UCSD-AML1 (cell line): Measurements from ENCODE around the gene TRIM43B.
"Not testable (repeated sequence)": the region's sequence is repeated elsewhere in the genome, so short reads cannot be mapped to it uniquely, and the experiment has no call there.

Experiments
- DNase-seq: peaks from one replicate; lab custom pipeline; 2025; ENCODE audit not compliant: unreplicated experiment; lab: John Stamatoyannopoulos, UW

The TRIM43B gene

DNA sequence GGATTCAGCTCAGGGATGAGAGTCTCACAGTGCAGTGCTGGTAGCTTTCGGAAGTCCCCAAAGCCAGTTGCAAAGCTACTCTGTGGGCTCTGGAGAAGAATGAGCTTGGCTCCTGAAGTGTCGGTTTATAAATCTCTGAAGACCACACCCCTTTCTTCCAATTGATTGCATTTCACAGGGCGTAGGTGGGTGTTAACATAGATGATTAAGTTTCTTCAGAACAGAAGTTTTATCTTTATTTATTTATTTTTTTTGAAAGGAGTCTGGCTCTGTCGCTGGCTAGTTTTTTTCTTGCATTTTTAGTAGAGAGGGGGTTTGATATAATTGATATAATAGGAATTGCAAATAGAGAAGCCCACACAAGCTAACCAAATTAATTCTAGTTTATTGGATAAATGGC lies at the start of gene TRIM43B:
Gene TRIM43B, minus strand, starts transcription at position 101 of the 400 bp plus-strand sequence. CDS start 2,040 bp downstream, outside the sequence.
- DNase-seq = not testable (repeated sequence)

DNA sequence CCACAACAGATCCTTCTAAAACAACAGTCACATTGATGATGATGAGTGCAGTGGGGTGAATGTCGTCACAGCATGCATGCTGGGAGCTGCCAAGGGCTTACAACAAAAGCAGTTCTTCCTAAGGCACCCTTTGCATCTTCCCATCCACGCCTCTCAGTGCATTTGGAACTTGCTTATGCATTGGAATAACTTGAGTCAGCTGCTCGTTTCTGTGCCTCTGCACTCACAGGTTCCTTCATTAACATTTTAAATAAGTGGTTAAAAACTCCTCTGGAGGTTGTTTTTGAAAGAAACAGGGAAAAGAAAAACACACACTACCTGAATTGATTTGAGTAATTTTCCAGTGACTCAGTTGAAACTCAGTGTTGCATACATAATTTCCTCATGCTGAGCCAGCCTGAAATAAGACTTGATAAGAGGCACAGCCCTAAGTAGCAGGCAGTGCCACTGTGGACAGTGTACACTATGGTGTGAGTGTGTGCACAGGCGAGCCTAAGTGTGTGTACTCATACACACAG lies 46.8 kb upstream of the TRIM43B start:
- DNase-seq = no peak

DNA sequence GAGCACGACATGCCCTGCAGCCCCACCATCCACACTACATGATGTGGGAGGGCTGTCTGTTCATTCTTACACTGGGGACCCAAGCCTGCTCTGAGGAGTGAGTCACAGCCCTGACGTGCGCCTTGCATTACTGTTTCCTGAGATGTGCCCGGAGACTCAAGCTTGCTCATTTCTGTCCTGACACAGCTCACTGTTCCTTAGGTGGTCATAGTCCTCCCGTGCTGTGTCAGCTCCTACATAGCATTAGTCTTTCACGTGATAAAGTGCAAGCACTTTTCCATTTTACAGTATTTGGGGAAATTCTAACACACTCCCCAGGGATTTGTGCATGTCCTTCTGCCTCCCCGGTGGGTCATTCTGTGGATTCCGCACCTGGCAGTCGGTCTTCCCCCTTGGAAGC lies 46.2 kb upstream of the TRIM43B start:
- DNase-seq = no peak

DNA sequence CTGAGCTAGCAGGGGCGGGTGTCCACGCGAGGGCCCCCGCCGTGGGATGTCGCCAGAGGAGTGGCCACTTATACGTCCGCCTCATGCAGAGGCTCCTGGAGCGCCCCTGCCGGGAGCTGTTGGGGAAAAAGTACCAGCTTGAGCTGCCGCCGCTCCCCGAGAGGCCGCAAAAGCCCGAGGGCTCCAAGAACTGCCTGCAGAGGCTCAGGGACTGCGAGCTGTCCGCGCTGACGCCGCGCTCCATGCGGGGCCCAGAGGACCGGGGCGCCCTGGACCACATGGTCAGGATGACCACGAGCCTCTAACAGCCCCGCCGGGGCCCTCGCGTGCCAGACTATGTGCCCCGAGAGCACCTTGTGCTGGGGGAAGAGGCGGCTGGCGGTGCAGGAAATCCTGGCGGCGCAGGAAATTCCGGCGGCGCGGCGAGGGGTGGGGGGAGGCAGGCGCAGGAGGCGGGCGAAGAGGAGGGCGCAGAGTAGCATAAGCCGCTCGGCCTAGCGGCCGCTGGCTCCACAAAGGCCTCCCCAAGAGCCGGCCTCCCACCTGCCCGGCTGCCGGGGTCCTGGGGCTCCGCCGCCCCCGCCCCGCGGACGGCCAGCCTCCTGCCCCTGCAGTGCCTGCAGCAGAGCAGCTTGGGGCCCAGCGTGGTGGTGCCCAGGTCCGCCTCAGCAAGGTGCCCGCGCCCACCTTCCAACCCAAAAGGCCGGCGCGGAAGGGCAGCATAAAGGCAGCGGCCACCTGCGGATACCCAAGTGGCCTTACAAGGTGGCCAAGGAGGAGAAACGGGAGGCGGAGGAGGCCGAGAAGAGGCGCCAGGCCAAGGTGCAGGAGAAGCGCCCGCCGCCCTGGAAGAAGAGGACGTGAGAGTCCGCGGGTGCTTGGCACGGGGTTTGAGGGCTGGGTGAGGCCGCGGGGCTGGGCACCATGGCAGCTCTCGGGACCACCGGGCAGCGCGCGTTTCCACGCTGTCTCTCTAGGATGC lies 42.1 kb upstream of the TRIM43B start:
- no peak for DNase-seq

DNA sequence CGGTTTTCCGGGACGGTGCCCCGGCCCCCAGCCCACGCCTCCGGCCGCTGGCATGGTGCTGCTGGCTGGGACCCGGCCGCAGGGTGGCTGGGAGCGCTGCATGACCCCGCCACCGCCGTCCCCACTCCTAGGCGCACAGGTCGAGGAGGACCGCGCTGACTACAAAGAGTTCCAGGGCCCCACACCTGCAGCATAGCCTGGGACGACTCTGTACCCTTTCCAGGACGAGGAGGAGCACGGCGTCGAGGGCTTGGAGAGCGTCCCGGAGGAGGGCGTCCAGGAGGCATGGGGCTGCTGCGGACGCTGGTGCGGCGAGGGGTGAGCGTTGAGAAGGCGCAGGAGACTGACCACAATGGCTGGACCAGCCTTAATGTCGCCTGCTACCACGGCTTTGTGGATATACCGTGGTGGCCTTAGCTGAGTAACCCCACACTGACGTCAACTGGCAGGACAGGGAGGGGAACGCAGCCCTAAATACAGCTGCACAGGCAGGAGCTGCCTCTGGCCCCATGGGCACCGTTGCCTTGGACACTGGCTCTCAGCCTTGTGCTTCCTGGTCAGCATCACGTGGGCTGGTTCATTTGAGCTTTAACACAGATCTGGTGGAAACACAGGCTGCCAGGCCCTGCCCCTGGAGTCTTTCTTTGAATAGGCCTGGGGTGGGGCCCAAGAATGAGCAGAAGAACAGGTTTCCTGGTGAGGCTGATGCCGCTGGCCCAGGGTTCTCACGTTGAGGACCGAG lies 40.9 kb upstream of the TRIM43B start:
- DNase-seq = no peak

DNA sequence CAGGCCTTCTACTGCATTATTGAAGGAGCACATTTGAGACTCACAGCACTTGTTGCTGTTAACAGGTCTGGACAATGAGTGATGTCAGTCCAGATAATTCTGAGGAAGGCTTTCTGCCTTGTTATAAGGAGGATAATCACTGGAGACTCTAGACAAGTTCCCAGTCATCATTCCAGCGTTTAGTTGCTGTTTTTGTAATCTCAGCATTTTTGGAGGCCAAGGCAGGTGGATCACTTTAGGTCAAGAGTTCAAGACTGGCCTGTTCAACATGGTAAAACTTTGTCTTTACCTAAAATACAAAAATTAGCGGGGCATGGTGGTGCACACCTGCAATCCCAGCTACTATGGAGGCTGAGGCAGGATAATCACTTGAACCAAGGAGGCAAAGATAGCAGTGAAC lies 39.6 kb upstream of the TRIM43B start:
- DNase-seq = no peak

DNA sequence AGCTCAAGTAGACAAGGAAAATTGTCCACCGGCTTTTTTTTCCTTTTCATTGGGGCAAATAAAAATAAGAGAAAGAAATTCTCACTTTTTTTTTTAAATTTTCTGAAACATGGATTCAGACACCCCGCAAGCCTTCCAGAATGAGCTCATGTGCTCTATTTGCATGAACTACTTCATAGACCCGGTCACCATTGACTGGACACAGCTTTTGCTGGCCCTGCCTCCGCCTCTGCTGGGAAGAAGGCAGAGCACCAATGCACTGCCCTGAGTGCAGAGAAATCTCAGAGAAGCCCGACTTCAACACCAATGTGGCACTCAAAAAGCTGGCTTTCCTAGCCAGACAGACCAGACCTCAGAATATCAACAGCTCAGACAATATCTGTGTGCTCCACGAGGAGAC lies 30.2 kb upstream of the TRIM43B start:
- no peak for DNase-seq

DNA sequence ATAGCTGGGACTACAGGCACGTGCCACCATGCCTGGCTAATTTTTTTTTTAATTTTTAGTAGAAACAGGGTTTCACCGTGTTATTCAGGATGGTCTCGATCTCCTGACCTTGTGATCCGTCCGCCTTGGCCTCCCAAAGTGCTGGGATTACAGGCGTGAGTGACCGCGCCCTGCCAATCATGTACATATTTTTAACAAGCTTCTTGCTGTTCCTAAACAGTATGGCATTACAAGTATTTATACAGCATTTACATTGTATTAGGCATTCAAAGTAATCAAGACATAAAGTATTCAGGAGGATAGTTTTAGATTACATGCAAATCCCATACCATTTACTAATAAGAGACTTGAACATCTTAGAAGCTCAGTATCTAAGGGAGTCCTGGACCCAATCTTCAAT lies 29.7 kb upstream of the TRIM43B start:
- DNase-seq = not testable (repeated sequence)

DNA sequence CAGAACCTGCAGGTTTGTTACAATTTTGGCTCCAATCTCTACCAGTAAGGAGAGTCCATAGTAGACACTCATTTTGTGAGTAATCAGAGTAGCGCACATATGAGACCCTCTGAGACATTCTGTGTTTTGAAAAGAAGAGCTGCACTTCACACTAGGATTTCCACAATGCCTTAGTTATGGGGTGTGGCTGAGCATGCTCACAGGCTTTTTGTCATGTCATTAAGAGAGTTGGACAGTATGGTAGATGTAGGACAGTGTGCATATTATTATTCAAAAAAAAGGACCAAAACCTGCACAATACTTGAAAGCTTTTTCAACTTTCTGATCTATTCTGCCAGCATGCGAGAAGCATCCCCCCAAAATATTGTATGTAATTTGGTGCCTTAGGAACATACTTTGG lies 24.9 kb upstream of the TRIM43B start:
- no peak for DNase-seq

DNA sequence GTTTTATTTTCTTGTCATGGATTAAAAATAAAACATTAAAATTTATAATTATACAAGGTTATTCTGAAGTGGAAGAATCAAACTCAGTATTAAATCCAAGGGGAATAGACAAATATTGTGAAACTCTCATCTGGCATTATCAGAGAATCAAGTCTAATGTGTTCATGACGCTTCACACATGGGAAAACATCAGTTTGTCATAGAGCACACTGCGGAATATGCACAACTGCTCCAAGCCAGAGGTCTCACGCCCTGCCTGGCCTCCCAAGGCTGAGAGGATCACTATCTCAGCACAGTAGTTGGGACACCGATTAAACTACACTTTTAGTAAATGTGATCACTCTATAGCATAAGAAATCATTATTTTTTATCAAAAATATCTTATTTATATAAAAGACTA lies 20.7 kb upstream of the TRIM43B start:
- no peak for DNase-seq

DNA sequence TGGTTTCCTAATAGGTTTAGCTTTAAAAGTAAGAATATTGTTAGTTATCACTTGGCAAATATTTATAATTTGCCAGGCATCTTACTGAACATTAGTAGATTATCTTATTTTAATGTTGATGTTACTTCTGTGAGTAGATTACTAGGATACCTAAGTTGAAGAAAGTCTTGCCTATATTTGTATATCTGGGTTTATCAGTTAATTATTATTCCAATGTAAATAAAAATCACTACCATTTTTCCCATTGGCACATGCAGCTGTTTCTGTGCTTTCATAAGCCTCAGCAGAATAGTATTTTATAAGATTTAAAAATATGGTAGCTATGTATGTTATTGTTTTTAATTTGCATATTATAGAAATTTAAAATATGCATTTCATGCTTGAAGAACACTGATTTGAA lies 16.3 kb upstream of the TRIM43B start:
- DNase-seq = no peak

DNA sequence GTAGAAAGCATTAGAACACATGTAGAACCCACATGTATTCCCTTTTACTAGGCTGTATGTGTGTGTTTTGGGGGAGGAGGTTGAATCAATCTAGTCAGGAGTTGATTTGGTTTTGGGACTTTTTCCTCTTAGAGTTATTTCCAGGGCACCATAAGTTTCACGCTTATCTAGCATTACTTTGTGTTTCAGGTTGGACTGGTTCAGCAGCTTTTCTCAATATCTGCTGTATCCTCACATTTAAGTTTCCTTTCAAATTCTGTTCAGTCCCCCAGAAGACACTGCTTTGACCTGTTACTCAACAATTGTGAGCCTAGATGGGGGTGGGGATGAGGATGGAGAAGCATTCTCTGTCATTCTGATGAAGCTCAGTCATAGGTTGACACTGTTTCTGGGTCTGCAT lies 7.5 kb upstream of the TRIM43B start:
- DNase-seq = not testable (repeated sequence)

DNA sequence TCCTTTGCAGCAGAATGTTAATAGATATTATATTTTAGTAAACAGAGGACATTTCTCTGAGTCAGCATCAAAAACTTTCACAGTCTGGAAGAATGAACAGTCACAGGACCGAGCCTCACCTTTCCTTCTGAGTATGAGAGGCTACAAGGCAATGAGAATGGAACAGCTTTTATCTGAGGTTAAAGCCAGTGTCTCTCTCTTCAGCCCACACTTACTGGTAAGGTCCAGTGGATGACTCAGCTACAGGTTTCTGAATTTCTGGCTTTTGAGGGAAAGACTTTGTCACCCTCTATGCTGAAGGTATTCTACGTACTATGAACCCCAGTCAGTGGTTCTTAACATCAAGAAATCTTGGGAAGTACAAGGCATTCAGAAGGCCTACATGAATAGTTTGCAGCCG lies 9.5 kb downstream of the TRIM43B start:
- not testable (repeated sequence) for DNase-seq

DNA sequence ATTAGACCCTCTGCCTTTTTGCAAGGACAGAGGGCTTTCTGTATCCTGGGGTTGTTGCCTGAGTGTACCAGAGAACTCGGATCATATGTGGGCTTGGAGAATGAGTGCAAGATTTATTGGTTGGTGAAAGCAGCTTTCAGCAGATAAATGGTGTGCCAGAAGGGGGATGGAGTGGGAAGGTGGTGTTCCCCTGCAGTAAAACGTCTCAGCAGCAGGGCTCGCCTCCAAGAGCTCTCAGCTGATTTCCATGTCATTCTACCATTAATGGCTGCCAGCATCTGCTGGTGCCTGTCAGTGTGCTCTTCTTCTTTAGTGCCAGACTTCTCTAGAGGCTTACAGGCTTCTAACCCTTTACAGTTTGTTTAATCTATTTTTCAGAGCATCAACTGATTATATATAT lies 16.6 kb downstream of the TRIM43B start:
- DNase-seq = not testable (repeated sequence)

DNA sequence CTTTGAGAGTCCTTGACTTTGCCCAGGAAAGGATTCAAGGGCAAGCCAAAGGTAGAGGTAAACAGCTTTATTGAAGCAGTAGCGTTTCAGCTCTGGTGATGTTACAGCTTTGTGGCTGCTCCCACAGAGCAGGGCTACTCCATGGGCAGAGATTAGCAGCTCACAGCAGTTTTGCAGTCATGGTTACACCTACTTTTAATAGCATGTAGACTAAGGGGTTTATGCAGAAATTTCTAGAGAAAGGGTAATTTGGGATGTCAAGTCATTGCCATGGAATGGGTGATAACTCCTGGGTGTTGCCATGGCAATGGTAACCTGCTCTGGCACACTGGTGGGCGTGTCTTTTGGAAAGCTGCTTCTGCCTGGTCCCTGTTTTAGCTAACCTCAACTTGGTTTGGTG lies 18.0 kb downstream of the TRIM43B start:
- DNase-seq = not testable (repeated sequence)

DNA sequence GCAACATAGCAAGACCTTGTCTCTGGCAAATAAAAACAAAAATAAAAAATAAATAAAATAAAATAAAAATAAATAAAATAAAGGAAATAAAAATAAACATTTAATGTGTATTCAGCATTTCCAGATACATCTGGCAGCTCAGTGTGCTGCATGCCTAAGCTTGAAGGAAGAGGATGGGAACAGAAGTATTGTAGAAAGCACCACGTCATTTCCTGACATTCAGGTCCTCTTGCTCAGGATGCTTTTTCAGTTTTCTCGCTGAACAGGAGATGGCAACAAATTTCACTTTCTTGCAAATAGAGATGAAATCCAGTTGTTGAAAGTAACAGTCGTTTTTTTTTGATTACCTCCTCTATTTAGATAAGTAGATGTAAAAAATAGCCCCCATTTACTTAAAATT lies 21.3 kb downstream of the TRIM43B start:
- DNase-seq = not testable (repeated sequence)

DNA sequence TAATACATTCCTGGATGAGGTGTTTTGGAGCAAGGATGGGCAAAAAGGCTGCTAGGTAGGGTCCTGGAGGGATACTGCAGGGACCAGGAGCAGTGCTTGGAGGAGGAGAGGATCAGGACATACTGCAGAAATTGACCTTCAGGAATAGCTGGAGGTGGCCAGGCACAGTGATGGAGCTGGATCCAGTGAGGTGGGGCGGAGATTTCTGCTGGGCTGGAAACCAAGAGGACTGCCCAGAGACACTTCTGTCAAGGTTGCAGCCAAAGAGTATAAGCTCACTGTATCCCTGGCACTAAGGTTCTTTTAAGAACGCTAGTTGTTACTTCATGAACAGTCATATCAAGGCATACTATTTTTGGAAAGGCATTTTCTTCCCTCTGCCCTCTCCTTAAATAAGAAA lies 39.2 kb downstream of the TRIM43B start:
- not testable (repeated sequence) for DNase-seq

DNA sequence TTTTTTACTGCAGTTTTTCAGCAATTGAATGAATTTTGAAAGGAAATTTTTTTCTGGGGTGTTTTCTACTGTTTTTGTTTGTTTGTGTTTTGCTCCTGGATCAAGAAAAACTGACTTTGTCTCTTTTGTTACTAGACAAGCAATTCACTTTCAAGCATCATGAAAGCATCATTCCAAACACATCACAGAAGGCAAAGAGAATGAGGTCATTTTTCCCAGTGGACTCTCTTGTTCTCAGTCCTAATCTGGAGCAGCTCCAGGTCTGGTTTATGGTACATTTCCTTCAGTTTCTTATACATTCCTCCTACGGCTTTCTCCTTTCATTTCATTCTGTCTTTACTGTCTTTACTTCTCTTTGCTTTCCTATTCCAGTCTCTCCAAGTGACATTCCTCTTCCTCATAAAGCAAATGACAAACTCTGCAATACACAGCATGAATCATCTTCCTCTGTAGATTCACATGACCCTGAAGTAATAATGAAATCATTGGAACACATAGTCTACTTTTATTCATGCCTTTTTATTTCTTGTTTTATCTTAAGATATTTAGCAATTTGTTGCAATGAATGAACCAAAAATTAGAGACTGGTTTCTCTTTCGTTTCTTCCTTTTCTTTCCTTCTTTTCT lies 42.0 kb downstream of the TRIM43B start:
- DNase-seq = not testable (repeated sequence)

DNA sequence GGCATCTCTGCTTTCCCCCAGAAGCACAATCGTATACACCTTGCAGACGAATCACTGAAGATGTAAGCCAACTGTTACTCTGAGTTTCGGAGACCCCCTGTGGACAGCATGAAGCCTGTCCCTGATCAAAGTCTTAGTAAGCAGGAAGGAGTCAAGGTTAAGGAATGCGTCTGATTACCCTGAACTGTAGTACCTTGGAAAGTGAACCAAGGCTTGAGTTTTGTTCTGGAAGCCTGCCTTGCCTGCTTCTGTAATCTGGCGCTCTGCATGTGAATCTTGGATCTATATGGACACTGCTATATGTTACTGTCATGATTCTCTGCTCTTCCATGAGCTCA lies 48.7 kb downstream of the TRIM43B start:
- not testable (repeated sequence) for DNase-seq

DNA sequence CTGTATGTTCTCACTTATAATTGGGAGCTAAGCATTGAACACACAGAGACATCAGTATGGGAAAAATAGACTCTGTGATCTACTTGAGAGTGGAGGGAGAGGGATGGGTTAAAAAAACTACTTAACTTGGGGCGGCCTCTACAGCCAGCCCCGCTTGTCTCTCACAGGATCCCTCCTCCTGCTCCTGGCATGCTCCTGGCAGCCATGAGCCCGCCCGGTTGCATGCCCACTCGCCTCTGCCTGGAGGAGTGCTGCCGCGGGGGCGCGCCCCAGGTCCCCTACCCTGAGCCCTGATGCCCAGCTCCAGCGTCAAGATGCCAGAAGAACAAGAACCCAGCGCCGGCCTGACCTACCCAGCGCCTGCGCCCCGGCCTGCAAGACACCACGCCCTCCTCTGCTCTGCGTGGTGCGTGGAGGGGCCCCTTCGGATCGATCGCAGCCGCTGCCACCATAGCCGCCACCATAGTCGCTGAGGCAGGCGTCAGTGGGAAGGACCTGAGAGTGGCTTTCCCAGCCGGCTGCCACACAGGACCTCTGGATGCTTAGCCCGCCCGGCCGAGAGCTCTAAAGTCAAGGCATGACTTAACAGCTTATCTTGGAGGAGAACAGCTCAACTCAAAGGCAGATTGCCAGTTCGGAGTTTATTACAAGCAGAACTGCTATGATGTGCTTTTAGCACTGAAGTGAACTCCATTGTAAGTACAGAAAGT lies 49.2 kb downstream of the TRIM43B start:
- DNase-seq = not testable (repeated sequence)
